HEK293 (cell line): ENCODE data around the gene VPS13D.

ENCODE experiments used
- BCL11A ChIP-seq: fragments of 450-650 bp; formaldehyde crosslinking; IDR thresholded peaks from 2 replicates; pipeline ENCODE4 v1.5.1; 2016; ENCODE audit warnings: low read depth, missing biosample characterization, missing genetic modification characterization
- CTCF ChIP-seq: fragments of 450-650 bp; formaldehyde crosslinking; IDR thresholded peaks from 2 replicates; pipeline ENCODE4 v1.5.1; 2016; ENCODE audit warnings: missing biosample characterization, missing genetic modification characterization
- PBX3 ChIP-seq: sonication (generic); formaldehyde crosslinking; IDR thresholded peaks from 2 replicates; pipeline ENCODE4 v1.8.1; 2022; ENCODE audit warnings: mild to moderate bottlenecking, moderate library complexity, missing genetic modification reagents
- REST ChIP-seq: fragments of 450-650 bp; formaldehyde crosslinking; IDR thresholded peaks from 2 replicates; pipeline ENCODE4 v1.5.1; 2016; ENCODE audit warnings: missing biosample characterization, missing genetic modification characterization
- SALL2 ChIP-seq: fragments of 450-650 bp; formaldehyde crosslinking; IDR thresholded peaks from 2 replicates; pipeline ENCODE4 v1.5.0; 2017; ENCODE audit warnings: missing biosample characterization, mild to moderate bottlenecking, missing genetic modification characterization, borderline replicate concordance
- TRIM28 ChIP-seq: IDR thresholded peaks from 2 replicates; pipeline ENCODE4 v1.6.1; 2011; ENCODE audit warnings: low read length, control low read depth, borderline replicate concordance
- YY1 ChIP-seq: fragments of 450-650 bp; formaldehyde crosslinking; IDR thresholded peaks from 2 replicates; pipeline ENCODE4 v1.5.1; 2018; ENCODE audit warnings: missing biosample characterization, missing genetic modification characterization
- ZBTB21 ChIP-seq: fragments of 450-650 bp; formaldehyde crosslinking; IDR thresholded peaks from 2 replicates; pipeline ENCODE4 v1.5.1; 2017; ENCODE audit warnings: missing biosample characterization, missing genetic modification characterization
- ZFP41 ChIP-seq: fragments of 450-650 bp; formaldehyde crosslinking; IDR thresholded peaks from 2 replicates; pipeline ENCODE4 v1.5.1; 2016; ENCODE audit warnings: missing biosample characterization, missing genetic modification characterization, borderline replicate concordance
- ZNF184 ChIP-seq: fragments of 450-650 bp; IDR thresholded peaks from 2 replicates; pipeline ENCODE4 v1.5.1; 2018; ENCODE audit warnings: missing biosample characterization, mild to moderate bottlenecking, missing genetic modification characterization
- ZNF571 ChIP-seq: fragments of 450-650 bp; formaldehyde crosslinking; IDR thresholded peaks from 2 replicates; pipeline ENCODE4 v1.5.0; 2017; ENCODE audit warnings: missing biosample characterization, missing genetic modification characterization
- ZNF580 ChIP-seq: fragments of 450-650 bp; formaldehyde crosslinking; IDR thresholded peaks from 2 replicates; pipeline ENCODE4 v1.5.1; 2016; ENCODE audit warnings: missing biosample characterization, missing genetic modification characterization

- TF ChIP-seq CTCF (tag by site-specific recombination) (no peak), ZNF571 (tag by site-specific recombination) (no peak), ZBTB21 (tag by site-specific recombination) (no peak), YY1 (tag by site-specific recombination) (no peak), SALL2 (tag by site-specific recombination) (no peak), REST (tag by site-specific recombination) (no peak), TRIM28 (no peak), BCL11A (tag by site-specific recombination) (no peak), ZFP41 (tag by site-specific recombination) (no peak), ZNF184 (tag by site-specific recombination) (no peak), PBX3 (CRISPR knock-in tag) (no peak), ZNF580 (tag by site-specific recombination) (no peak)
Observed at GRCh38 chr1:12531179-12531499, 301.3 kb downstream of the VPS13D start.
